Measurements from ENCODE around the gene ASB13.

The ASB13 gene

GRCh38 chr10:5645944-5646617, 20.3 kb downstream of the ASB13 start:
- DNase-seq = no peak

DNA sequence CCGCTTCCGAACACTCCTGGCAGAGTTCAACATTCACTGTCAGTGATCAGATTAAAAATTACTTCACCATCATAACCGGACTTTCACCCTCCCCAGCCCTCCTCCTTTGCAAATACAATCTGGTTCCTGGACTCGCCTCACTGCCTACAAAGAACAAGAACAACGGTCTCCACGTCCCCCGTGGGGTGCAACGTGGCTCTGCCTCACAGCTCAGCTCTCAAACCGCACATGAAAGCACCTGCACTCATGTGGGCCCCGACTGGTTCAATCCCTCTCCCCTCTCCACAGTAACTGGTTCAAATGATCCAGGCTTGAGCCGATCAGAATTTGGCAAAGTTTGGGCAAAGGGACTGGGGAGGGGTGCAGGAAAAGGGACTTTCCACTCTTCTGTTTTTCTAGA, 21.0 kb downstream of the ASB13 start:
- no peak for DNase-seq

DNA sequence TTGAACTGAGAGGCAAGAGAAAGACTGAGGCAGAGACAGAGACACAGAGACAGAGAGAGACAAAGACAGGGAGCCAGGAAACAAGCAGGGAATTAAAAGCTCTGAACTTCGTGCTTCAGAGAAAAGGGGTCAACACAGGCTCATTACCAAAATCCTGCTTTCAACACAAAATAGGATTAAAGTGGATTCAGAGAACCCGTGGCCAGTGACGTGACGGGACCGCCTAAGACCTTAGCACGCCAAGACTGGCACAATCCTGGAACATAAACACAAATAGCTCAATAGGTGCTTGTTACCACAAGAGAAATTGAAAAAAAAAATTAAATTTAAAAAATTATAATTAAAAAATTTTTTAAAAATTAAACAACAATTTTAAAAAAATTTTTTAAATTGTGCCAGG, 21.5 kb downstream of the ASB13 start:
- no peak for DNase-seq

GRCh38 chr10:5643346-5644067, 22.9 kb downstream of the ASB13 start:
- no peak for DNase-seq

- no peak for DNase-seq
Measured at GRCh38 chr10:5641501-5641900, 24.9 kb downstream of the ASB13 start.

DNA sequence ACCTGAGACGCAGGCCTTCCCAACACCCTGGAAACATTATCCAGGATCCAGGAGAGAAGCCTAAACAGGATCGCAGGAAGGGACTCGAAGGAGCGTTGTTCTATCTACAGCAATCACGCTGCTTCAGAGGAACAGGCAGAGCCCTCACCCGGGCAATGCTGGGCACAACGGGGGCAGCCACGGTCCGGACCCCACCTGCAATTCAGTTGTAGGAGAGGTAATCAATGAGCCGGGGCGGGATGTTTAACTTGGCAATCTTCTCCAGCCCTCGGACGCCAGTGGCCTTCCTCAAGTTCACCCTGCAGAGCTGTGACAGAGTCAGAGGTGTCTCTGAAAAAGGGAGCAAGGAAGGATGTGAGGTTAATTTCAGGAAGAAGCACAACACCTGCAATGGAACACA, 25.9 kb downstream of the ASB13 start:
- no peak for DNase-seq

DNA sequence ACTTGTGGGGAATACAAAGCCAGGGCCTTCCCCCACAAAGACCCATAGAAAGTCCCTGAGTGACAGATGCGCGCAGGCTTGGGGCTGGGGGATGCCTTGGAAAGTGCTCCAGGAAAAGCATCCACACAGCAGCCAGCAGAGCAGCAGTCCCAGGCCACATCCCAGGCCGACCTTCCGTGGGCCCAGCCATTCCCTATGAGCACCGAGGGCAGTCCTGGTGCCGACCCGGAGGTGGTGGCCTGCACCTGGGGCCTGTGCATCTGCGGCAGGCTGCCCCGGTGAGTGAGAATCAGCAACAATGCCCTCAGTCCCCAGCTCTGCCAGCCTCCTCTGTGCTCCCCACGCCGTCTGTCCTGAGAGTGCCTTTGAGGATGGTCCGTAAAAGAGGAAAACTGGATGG, 26.4 kb downstream of the ASB13 start:
- no peak for DNase-seq

DNA sequence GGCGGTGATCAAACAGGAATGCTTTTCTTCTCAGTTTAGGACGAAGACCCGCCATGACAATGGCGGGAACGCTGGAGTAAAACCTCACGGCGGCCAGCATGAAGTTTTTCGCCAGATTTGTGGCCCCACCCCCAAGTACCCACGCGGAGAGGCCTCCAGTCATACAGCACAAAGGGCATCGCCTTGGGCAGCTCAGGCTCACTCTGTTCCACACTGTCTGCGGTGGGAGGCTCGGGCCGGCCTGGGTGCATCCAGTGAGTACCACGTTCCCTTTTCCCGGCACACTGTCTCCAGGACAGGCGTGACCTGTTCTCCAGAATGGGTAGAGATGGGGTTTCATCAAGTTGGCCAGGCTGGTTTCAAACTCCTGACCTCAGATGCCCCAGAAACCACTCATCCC, 27.3 kb downstream of the ASB13 start:
- DNase-seq = no peak

GRCh38 chr10:5638494-5638893, 27.9 kb downstream of the ASB13 start:
- DNase-seq = no peak

- DNase-seq = no peak
Measured at GRCh38 chr10:5634918-5635317, 31.5 kb downstream of the ASB13 start.

GRCh38 chr10:5633166-5633749, 33.1 kb downstream of the ASB13 start:
- DNase-seq = no peak

- no peak for DNase-seq
Measured at GRCh38 chr10:5632446-5632845, 33.9 kb downstream of the ASB13 start.

DNA sequence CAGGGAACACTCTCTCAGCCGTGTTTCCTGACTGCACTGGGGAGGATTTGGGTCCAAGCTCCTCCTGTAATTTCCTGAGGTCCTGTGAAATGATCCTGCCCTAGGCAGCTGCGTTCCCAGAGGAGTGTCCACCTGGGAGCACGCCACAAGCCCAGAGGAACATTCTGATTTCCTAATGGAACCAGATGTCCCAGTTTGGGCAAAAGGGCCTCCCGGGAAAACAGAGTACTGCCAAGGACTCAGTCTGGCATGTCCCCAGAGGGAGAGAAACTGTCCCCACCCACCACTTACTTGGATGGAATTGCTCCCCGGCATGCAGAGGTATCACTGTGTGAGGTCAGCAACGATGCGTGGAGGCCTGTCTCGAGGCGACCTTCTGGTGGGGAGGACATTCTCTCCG, 34.5 kb downstream of the ASB13 start:
- DNase-seq = no peak

GRCh38 chr10:5630112-5630436, 36.3 kb downstream of the ASB13 start:
- no peak for DNase-seq

DNA sequence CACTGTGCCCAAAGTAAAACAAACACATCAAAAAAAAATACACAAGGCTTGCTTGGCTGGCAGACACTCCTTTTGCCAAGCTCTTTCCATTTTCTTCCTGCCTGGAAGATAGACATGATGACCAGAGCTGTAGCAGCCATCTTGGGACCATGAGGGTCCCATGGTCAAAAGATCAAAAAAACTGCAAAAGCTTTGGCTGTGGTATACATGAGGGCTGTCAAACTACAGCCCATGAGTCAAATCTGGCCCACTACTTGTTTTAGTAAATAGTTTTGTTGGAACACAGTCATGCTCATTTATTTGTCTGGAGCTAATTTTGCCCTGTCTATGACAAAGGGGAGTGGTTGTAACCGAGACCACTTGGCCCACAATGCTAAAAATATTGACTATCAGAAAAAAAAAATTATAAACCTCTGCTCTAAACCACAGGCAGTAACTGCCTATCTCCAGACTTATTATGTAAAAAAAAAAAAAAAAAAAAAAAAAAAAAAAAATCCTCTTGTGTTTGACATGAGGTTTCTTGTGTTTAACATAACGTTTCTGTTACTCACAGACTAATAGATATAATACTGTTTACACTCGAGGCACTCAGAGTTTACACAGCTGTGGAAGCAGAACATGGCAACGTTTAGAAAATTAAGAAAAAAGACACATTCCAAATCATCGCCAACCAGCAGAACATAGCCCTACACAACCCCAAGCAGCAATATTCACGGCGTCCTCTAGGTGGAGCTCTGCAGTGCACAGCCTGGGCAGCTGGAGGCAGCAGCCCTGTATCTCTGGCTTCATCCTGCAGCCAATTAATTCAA, 36.9 kb downstream of the ASB13 start:
- peak; percentile 84 for DNase-seq

DNA sequence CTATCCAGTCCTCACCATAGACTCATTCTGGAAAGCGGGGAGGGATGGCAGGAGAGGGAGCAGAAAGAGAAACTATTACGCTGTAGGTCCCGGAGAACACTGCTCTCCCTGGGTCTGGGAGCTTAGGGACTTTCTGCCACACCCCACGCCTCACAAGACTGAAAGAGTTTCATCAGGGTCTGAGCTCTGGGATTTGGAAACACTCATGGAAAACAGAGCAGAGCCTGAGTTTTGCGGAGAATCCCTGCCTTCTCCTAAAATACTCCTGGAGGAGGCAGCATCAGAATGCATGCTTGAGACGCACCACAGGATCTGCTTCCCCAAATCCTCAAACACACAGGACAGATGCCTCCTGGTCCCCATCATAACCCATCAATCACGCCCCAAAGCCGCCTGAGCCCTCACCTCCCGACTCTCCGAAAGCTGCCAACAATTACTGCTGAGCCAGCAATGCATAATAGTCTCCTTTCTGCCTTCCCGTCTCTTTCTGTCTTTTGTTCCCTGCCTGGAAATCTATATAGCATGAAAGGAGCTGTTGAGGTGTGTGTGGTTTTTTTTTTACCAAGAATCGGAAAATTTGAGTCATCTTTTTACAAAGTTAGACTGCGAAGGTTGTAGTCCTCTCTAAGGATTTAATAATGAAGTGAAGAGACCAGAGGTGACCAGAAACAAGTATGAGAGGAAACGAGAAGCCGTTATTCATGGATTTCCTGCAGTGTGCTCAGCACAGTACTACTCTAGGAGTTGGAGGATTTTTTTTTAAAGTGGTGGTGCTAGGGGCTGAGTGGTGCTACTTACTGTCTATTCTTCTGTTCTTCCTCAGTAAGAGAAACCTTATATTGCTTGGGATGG, 37.7 kb downstream of the ASB13 start:
- no peak for DNase-seq

GRCh38 chr10:5627486-5628044, 38.8 kb downstream of the ASB13 start:
- no peak for DNase-seq

GRCh38 chr10:5625992-5626777, 40.2 kb downstream of the ASB13 start:
- DNase-seq = no peak

DNA sequence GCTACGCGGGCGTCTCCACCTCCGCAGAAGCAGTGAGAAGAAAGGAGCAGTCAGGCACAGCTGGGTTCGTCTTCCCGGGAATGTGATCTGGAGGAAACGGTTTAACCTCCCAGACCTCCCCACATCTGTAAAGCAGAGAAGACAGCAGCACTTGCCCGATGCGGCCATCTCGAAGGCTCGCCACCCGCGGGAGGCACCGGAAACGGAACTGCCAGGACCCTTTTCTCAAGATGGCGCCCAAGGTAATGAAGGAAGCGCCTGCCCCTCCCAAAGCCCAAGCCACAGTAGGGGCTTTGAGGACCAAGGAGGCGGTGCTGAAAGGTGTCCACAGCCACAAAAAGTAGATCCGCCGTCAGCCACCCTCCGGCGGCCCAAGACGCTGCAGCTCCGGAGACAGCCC, 41.7 kb downstream of the ASB13 start:
- no peak for DNase-seq

DNA sequence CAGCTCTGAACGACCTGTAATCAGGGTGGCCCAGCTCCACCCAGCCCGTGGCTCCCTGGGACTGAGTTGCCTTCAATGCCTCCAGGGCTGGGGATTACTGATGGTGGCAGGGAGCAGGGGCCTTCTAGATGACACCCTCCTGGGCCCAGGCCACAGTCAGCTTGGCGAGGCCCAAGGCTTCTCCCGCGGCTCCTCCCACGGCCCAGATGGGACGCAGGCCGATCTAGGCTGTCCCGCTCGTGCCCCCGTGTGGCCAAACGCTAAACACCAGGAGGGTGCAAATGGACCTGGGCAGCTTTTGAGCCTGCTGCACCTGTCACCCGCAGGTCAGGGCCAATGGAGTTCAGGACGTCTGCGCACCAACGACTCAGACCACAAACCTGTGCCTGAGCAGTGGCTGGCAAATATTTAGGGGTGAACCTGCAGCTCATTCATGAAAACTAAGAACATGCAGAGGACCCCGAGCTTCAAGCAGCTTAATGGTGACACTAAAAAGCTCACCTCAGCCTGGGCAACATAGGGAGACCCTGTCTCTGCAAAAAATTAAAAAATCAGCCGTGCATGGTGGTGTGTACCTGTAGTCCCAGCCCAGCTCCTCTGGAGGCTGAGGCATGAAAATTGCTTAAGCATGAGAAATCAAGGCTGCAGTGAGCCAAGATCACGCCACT, 43.2 kb downstream of the ASB13 start:
- peak; percentile 90 for DNase-seq
